HepG2 (cell line): ENCODE data around the gene PNPLA1. TPM values are rescaled to one million over a fixed set of nuclear protein-coding genes. Genes with fewer than 3 reads are reported as not detected.
A peak's percentile ranks its signal among the peaks of the same experiment; 100 is the strongest.

Experiments used
- CHD2 ChIP-seq: IDR thresholded peaks from 2 replicates; pipeline ENCODE4 v1.6.1; 2011; ENCODE audit warnings: low read depth, low read length, improper control_type of control experiment
- CREB1 ChIP-seq, 2 experiments: fragments of 450-650 bp in 1 of 2; IDR thresholded peaks; 2 replicates each; pipeline ENCODE4 v1.6.1; 2016 to 2017; ENCODE audit warnings: control low read depth in 1 of 2, mild to moderate bottlenecking in 1 of 2, missing compliant biosample characterization in 1 of 2, missing genetic modification characterization in 1 of 2
- IRF2 ChIP-seq: IDR thresholded peaks from 2 replicates; pipeline ENCODE4 v1.6.1; 2018; ENCODE audit warnings: missing genetic modification reagents, missing compliant biosample characterization
- KAT8 ChIP-seq: IDR thresholded peaks from 2 replicates; pipeline ENCODE4 v1.6.1; 2016; ENCODE audit warnings: missing genetic modification reagents, missing compliant biosample characterization
- MIER2 ChIP-seq: IDR thresholded peaks from 2 replicates; pipeline ENCODE4 v1.6.1; 2016; ENCODE audit warnings: missing biosample characterization, missing genetic modification reagents
- NR2F6 ChIP-seq, 2 experiments: IDR thresholded peaks; 2 replicates each; pipeline ENCODE4 v1.6.1; 2016; ENCODE audit warnings: antibody characterized with exemption in 1 of 2, mild to moderate bottlenecking in 1 of 2
- SRF ChIP-seq: IDR thresholded peaks from 2 replicates; pipeline ENCODE4 v1.6.1; 2011; ENCODE audit warnings: mild to moderate bottlenecking, low read depth, low read length, moderate library complexity
- ZKSCAN1 ChIP-seq: fragments of 150-350 bp; IDR thresholded peaks from 2 replicates; pipeline ENCODE4 v1.6.1; 2014; ENCODE audit warnings: low read length
- ZNF615 ChIP-seq: sonication (generic); formaldehyde crosslinking; IDR thresholded peaks from 2 replicates; pipeline ENCODE4 v1.5.0; 2020; ENCODE audit warnings: mild to moderate bottlenecking, missing genetic modification reagents, borderline replicate concordance
- polyA plus RNA-seq, 8 experiments: library from polyadenylated mRNA; depleted of rRNA in 3 of 8; stranded (reverse) in 7 of 8; unstranded in 1 of 8; fragments of >200 nt; fragmentation: Illumina TruSeq in 4 of 8; extraction: Trizol in 4 of 8; gene quantifications; 2 replicates each; pipeline versions ENCODE4 v1.2.1 to v1.2.3, GENCODE V29; 2011 to 2016; ENCODE audit warnings: low read depth in 4 of 8, missing spikeins in 1 of 8, mixed read lengths in 1 of 8; ENCODE audit not compliant: insufficient read depth in 1 of 8
- total RNA-seq, 5 experiments: library from RNA; depleted of rRNA; stranded (reverse); fragments of >200 nt; fragmentation: Illumina TruSeq; extraction: Trizol; gene quantifications; 2 replicates each; pipeline ENCODE4 v1.2.3, GENCODE V29; 2016; ENCODE audit warnings: low read depth in 1 of 5
- TF ChIP-seq, protein P1 (sequence below): sonication (generic); formaldehyde crosslinking; IDR thresholded peaks from 2 replicates; pipeline ENCODE4 v1.5.0; 2020; ENCODE audit warnings: missing genetic modification reagents, mild to moderate bottlenecking, borderline replicate concordance
- TF ChIP-seq, protein P2 (sequence below): sonication (generic); formaldehyde crosslinking; IDR thresholded peaks from 2 replicates; pipeline ENCODE4 v1.5.0; 2020; ENCODE audit warnings: mild to moderate bottlenecking, missing genetic modification reagents, borderline replicate concordance
- TF ChIP-seq, protein P3 (sequence below), 2 experiments: sonication (generic) in 1 of 2; formaldehyde crosslinking in 1 of 2; IDR thresholded peaks; 2 replicates each; pipeline versions ENCODE4 v1.4.0 to v1.6.1; 2018 to 2020; ENCODE audit warnings: missing genetic modification reagents in 2 of 2, borderline replicate concordance in 1 of 2, low read depth in 1 of 2, mild to moderate bottlenecking in 1 of 2, missing biosample characterization in 1 of 2
- TF ChIP-seq, protein P4 (sequence below): sonication (generic); formaldehyde crosslinking; IDR thresholded peaks from 2 replicates; pipeline ENCODE4 v1.4.0; 2020; ENCODE audit warnings: missing genetic modification reagents

PNPLA1 gene
- total and polyA plus RNA-seq, 2 of the 13 experiments (the other 11 are each of a cell fraction or from before 2014, with no cell fraction given): not detected

DNA sequence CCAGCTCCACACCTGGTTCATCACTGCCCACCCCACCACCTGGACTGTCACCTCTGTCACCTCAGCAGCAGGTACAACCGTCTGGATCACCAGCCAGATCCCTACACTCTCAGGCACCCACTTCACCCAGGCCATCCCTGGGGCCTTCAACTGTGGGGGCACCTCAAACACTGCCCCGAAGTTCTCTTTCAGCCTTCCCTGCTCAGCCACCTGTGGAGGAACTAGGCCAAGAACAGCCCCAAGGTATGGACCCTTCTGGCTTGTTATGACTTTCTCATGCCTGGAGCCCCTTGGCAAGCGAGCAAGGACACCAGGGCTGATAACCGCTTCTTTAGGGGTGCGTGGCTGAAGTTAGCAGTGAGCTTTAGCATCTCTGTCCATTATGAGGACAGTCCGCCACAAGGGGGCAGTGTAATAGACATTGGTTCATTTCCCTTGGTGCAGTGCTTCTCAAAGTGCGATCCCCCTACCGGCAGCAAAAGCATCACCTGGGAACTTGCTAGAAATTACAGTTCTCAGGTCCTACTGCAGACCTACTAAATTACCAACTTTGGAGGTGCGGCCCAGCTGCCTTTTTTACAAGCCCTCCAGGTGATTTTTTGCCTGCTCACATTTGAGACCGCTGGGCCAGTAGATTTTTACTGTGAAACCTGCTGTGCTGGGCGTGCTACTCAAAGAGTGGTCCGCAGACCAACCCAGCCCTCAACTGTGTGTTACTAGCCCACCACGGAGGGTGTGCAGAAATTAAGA is 32.5 kb downstream of the PNPLA1 start (continued):
- TF ChIP-seq, protein P1, sequence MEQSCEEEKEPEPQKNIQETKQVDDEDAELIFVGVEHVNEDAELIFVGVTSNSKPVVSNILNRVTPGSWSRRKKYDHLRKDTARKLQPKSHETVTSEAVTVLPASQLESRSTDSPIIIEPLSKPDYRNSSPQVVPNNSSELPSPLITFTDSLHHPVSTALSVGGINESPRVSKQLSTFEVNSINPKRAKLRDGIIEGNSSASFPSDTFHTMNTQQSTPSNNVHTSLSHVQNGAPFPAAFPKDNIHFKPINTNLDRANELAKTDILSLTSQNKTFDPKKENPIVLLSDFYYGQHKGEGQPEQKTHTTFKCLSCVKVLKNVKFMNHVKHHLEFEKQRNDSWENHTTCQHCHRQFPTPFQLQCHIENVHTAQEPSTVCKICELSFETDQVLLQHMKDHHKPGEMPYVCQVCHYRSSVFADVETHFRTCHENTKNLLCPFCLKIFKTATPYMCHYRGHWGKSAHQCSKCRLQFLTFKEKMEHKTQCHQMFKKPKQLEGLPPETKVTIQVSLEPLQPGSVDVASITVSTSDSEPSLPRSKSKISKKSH (CRISPR knock-in tag): no peak
- TF ChIP-seq KAT8 (CRISPR knock-in tag) (peak; percentile 55; the same call in 1 of the 2 replicates), SRF (no peak; the same call in 1 of the 2 replicates), CREB1 (IDR thresholded peaks at IDR 0.05) (no peak), CREB1 (CRISPR knock-in tag; IDR thresholded peaks at IDR 0.05) (no peak), IRF2 (CRISPR knock-in tag) (peak; percentile 45; the same call in 1 of the 2 replicates), ZKSCAN1 (peak; percentile 88), MIER2 (CRISPR knock-in tag) (peak; percentile 82), CHD2 (no peak), NR2F6 (IDR thresholded peaks at IDR 0.05) (no peak), NR2F6 (CRISPR knock-in tag; IDR thresholded peaks at IDR 0.05) (peak; percentile 39; the same call in 1 of the 2 replicates), ZNF615 (CRISPR knock-in tag) (no peak)
- TF ChIP-seq, protein P2, sequence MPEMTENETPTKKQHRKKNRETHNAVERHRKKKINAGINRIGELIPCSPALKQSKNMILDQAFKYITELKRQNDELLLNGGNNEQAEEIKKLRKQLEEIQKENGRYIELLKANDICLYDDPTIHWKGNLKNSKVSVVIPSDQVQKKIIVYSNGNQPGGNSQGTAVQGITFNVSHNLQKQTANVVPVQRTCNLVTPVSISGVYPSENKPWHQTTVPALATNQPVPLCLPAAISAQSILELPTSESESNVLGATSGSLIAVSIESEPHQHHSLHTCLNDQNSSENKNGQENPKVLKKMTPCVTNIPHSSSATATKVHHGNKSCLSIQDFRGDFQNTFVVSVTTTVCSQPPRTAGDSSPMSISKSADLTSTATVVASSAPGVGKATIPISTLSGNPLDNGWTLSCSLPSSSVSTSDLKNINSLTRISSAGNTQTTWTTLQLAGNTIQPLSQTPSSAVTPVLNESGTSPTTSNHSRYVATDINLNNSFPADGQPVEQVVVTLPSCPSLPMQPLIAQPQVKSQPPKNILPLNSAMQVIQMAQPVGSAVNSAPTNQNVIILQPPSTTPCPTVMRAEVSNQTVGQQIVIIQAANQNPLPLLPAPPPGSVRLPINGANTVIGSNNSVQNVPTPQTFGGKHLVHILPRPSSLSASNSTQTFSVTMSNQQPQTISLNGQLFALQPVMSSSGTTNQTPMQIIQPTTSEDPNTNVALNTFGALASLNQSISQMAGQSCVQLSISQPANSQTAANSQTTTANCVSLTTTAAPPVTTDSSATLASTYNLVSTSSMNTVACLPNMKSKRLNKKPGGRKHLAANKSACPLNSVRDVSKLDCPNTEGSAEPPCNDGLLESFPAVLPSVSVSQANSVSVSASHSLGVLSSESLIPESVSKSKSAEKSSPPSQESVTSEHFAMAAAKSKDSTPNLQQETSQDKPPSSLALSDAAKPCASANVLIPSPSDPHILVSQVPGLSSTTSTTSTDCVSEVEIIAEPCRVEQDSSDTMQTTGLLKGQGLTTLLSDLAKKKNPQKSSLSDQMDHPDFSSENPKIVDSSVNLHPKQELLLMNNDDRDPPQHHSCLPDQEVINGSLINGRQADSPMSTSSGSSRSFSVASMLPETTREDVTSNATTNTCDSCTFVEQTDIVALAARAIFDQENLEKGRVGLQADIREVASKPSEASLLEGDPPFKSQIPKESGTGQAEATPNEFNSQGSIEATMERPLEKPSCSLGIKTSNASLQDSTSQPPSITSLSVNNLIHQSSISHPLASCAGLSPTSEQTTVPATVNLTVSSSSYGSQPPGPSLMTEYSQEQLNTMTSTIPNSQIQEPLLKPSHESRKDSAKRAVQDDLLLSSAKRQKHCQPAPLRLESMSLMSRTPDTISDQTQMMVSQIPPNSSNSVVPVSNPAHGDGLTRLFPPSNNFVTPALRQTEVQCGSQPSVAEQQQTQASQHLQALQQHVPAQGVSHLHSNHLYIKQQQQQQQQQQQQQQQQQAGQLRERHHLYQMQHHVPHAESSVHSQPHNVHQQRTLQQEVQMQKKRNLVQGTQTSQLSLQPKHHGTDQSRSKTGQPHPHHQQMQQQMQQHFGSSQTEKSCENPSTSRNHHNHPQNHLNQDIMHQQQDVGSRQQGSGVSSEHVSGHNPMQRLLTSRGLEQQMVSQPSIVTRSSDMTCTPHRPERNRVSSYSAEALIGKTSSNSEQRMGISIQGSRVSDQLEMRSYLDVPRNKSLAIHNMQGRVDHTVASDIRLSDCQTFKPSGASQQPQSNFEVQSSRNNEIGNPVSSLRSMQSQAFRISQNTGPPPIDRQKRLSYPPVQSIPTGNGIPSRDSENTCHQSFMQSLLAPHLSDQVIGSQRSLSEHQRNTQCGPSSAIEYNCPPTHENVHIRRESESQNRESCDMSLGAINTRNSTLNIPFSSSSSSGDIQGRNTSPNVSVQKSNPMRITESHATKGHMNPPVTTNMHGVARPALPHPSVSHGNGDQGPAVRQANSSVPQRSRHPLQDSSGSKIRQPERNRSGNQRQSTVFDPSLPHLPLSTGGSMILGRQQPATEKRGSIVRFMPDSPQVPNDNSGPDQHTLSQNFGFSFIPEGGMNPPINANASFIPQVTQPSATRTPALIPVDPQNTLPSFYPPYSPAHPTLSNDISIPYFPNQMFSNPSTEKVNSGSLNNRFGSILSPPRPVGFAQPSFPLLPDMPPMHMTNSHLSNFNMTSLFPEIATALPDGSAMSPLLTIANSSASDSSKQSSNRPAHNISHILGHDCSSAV (CRISPR knock-in tag): no peak
- TF ChIP-seq, protein P3, sequence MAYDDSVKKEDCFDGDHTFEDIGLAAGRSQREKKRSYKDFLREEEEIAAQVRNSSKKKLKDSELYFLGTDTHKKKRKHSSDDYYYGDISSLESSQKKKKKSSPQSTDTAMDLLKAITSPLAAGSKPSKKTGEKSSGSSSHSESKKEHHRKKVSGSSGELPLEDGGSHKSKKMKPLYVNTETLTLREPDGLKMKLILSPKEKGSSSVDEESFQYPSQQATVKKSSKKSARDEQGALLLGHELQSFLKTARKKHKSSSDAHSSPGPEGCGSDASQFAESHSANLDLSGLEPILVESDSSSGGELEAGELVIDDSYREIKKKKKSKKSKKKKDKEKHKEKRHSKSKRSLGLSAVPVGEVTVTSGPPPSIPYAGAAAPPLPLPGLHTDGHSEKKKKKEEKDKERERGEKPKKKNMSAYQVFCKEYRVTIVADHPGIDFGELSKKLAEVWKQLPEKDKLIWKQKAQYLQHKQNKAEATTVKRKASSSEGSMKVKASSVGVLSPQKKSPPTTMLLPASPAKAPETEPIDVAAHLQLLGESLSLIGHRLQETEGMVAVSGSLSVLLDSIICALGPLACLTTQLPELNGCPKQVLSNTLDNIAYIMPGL (CRISPR knock-in tag; IDR thresholded peaks at IDR 0.05; ENCODE audit: borderline replicate concordance in 1 of 2, low read depth in 1 of 2): peak; percentile 78 to 92
- TF ChIP-seq, protein P4, sequence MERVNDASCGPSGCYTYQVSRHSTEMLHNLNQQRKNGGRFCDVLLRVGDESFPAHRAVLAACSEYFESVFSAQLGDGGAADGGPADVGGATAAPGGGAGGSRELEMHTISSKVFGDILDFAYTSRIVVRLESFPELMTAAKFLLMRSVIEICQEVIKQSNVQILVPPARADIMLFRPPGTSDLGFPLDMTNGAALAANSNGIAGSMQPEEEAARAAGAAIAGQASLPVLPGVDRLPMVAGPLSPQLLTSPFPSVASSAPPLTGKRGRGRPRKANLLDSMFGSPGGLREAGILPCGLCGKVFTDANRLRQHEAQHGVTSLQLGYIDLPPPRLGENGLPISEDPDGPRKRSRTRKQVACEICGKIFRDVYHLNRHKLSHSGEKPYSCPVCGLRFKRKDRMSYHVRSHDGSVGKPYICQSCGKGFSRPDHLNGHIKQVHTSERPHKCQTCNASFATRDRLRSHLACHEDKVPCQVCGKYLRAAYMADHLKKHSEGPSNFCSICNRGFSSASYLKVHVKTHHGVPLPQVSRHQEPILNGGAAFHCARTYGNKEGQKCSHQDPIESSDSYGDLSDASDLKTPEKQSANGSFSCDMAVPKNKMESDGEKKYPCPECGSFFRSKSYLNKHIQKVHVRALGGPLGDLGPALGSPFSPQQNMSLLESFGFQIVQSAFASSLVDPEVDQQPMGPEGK (CRISPR knock-in tag): peak; percentile 35; the same call in 1 of the 2 replicates
